Umbilical cord (tissue), 2 donors: ENCODE measurements around the gene CYTIP. TPM values are rescaled to one million over a fixed set of nuclear protein-coding genes. Genes with fewer than 3 reads are reported as not detected.
A peak's percentile ranks its signal among the peaks of the same experiment; 100 is the strongest.

Source experiments
- DNase-seq: peaks from one replicate; pipeline ENCODE4 v3.0.0-alpha.2; 2015; ENCODE audit warnings: low spot score
- total RNA-seq: library from RNA; depleted of rRNA; stranded (reverse); fragments of >200 nt; gene quantifications from one replicate; pipeline ENCODE4 v1.2.3, GENCODE V29; 2014; ENCODE audit warnings: low replicate concordance; ENCODE audit not compliant: insufficient read depth

Gene CYTIP
- total RNA-seq: 18.8 TPM

DNA sequence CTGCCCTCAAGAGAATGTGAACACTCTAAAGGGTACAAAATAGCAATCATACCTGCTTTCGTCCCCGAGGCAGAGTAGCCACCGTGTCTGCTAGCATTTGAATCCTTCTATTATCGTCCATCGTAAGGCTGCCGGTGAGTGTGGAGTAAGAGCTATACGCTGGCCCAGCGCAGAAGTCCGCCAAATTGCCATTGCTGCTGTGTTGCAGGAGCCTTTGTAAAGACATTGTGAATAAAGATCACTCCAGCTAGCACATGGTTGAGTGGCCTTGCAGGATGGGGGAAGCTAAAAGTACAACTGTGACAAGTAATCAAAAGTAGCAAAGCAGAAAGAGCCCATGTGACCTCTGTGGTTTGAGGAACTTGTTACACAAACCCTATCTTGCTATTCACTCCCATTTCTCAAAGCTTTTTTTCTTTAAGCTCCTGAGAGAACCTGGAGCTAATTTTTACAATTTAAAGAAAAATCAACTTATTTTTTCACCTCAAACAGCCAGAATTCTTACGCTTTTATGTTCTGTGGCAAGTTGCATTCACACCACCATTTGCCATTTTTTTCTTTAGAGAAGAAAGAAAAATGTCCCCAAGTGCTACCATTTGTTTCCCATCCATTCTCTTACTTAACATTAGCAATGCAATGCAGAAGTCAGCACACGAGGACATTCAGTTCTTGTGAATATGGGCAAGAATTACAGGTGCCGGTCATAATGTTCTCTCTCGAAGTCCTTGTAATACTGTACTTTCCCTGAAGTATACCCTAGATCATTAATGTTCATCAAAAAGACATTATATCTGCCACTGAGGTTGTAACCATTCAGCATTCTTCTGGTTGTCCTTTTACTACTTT lies at the start of gene CYTIP:
Gene CYTIP (minus strand): TSS at position 295 of the 846 bp plus-strand sequence. CDS start 69 bp downstream, at position 226.
- DNase-seq: peak; percentile 31

DNA sequence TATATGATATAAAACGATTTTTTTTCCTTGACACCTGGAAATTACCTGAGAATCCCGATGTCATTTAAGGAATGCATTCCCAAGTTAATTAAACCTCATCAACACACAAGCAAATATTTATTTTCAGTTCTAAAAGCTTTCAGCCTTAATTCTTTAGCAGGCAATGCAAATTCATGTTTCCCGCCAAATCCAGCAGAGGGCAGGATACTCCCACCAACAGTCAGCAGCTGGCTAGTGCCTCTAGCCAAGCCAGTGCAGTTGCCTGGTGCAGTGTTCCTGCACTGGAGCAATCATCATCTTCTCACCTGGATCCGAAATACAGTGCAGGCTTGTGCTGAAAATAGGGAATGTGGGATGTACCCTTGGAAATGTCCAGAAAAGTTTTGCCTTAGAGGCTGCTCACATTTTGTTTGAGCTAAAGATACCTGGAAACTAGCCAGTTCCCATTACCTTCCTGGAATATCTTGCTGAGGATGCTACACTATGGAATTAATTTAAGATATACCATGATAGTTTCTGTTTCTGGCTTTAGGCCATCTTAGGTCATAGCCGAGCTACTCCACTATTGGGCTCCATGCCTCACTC lies 48.4 kb upstream of the CYTIP start:
- peak; percentile 59 for DNase-seq

DNA sequence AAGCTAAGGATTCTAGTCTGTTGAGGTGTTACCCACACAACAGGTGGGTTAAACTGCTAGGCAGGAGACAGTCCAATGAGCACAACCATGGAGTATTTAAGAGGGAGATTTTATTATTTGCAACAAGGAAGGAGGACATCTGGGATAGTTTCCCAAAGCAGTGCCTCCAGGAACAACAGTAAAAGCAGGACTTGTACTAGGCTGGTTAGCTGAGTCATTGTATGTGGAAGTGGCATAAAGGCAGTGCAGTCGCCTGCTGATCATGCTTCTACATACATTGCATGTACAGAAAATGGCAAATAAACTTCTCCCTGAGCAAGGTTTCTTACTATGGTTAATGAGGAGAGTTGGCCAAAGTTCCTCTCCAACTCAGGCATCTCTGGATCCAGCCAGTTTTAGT lies 46.1 kb upstream of the CYTIP start:
- no peak for DNase-seq

DNA sequence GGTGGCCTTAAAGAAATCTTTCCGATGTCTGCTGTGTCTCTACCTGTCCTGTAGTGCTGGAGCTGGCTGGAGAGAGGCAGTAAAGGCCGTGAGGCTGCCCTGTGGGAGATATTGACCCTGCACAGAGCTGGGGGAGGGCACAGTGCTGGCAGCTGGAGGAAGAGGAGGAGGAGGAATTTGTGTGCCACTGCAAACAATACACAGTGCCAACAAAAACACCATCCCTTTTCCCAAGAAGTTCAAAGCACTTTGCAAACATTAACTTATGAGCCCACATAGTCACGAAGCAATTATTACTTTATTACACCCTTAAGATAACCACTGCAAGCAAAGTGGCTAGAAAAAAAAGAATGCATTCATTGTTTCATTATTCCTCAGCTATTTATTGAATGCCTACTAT lies 45.0 kb upstream of the CYTIP start:
- no peak for DNase-seq

DNA sequence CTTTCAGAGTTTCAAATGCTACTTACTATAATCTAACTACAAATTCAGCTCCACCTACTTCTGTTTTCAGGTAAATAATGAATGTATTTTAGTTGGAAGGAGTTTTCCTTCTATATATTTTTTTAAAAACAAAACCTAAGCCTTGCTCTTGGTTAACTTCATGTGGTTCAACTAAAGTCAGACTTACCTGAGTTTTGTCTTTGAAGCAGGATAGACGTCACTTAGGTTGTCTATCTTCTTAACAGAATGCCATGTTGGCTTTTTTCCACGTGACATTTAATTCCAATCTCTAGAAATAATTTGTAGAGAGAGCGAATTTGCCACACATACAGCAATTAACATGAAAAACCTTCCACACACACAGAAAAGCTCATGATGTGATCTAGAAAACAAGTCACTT lies 43.9 kb upstream of the CYTIP start:
- DNase-seq: no peak

DNA sequence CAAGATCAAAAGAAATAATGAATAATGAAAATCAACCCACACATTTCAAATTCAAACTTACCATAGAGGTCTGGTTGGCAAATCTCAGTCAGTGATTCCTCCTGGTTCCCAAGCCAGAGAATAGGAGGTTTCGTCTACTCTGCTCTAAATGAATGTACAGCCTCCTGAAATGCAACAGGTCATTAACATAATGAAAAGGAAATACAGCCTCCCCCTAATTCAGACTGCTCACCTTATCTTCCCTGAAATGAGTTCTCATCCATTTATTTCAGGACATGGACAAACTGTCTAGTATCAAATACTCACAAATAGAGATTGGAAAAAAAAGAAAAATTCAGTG lies 43.4 kb upstream of the CYTIP start:
- DNase-seq: no peak

DNA sequence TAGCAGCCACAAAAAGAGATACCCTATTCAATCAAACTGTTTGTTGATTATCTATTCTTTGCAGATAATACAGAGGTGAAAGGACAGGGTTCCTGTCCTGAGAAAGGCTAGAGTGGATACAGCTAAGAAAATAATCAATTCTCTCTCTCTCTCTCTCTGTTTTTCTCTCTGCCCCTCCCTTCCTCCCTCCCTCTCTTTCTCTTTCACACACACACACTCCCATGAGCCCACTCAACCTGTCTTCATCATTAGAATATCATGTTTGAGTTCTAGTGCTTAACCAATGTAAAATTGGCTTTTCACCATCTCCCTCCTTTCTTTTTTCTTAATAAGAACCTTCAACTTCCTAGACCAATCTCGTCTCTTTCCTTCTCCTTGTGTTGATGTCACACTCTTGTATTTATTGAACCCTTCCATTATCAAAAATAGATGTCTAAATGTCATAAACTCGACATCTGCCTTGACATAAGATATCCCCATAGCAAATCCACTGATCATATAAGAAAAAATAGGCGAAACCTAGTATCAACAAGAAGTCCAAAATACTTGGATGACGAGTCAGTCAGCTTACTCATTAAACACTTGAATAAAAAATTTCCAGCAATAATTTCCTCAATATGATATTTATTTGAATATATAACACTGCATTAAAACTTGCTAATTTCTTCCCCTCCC lies 42.8 kb upstream of the CYTIP start:
- DNase-seq: no peak

DNA sequence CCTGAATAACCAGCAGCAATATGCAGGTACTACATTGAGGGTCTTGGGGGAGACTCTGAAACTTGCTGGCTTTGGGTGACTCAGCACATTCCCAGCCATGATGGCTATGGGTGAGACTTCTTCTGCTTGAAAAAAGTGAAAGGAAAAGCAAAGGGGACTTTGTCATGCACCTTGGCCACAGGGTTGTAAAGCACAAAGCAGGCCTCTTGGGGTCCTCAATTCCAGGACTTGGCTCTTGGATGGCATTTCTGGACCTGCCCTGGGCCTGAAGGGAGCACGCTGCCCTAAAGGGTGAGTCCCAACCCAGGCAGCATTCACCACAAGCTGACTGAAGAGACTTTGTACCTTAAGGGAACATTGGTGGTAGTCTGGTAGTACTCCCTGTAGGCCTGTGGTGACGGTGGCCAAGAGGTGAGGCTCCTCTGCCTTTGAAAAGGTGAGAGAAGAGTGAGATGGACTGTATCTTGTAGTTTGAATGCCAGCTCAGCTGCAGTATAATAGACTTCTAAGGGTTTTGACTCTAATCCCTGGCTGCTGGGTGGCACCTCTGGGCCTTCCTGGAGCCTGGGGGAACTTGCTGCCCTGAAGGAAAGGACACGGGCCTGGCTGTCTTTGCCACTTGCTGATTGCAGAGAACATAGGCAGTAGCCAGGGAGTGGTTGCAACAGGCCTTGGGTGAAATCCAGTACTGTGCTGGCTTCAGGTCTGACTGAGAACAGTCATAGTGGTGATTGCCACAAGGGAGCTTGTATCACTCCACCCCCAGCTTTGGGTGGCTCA lies 36.5 kb upstream of the CYTIP start:
- no peak for DNase-seq

DNA sequence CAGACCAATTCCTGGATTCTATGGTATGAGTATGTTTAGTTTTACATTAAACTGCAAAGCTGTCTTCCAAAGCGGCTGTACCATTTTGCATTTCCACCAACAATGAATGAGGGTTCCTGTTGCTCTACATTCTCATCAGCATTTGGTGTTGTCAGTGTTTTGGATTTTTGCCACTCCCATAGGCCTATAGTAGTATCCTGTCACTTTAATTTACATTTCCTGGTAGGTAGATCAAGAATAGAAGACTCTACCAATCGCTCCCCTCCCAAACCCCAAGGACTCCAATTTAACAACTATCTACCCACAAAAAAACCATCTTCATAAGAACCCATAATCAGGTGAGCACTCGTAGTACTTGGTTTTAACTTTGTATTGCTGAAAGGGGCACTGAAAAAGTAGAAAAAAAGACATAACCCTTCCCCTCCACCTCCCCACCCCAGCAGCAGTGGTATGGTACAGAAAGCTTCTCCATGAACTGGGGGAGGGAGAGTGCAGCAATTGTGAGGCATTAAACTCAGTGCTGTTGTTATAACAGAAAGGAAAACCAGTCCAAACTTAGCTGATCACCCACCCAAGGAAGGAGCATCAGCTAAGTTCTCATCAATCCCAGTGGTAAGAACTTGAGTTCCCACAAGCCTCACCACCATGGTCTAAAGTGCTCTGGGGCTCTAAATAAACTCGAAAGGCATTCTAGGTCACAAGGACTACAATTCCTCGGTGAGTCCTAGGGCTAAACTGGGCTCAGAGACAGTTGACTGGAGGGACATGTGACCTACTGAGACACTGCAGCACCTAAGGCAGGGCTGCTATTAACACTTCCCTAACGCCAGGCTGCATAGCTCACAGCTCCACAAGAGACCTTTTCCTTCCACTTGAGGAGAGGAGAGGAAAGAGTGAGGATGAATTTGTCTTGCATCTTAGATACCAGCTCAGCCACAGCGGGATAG lies 35.5 kb upstream of the CYTIP start:
- no peak for DNase-seq

DNA sequence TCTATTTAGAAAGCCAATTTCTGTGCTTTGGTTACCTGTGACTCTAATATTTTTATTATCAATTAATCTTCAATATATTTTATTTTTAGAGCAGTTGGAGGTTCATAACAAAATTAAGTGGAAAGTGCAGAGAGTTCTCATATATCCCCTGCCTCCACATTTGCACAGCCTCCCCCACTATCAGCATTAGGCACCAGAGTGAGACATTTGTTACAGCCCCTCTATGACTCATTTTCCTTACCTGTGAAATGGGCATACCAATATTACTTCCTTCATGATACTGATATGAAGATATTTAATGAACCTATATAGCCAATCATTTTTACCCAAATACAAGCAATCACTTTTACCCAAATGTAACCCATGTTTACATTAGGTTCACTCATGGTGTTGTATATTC lies 34.0 kb upstream of the CYTIP start:
- DNase-seq: no peak

DNA sequence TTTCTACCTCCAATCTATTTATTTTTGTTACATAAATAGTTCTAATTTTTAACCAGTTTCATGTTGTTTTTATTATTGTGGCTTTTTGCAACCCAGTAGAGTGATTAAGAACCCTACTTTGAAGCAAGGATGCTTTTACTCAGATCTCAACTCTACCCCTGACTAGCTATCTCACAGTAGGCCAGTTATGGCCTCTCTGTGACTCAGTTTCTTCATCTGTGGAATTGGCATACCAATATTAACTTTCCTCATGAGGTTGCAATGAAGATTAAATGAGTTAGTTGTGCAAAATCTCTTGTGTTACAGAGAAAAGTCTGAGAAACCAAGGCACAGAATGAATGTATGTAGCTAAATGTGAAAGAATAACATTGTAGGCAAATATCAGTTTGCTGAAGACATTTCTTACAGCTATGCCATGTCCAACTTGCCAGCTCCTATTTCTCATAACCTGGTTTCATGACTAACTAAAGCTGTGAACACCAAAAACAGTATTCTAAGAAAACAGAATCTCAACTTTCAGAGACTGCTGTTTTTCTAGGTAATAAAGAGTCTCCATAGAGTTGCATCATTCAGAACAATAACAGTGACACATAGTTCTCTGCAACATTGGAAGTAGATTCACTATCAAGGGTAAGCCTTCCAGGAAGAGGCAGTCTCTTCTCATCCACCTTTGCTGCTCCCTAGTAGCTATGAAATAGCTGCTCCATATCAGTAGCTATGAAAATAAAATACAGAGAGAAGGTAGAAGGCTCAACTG lies 33.2 kb upstream of the CYTIP start:
- no peak for DNase-seq

DNA sequence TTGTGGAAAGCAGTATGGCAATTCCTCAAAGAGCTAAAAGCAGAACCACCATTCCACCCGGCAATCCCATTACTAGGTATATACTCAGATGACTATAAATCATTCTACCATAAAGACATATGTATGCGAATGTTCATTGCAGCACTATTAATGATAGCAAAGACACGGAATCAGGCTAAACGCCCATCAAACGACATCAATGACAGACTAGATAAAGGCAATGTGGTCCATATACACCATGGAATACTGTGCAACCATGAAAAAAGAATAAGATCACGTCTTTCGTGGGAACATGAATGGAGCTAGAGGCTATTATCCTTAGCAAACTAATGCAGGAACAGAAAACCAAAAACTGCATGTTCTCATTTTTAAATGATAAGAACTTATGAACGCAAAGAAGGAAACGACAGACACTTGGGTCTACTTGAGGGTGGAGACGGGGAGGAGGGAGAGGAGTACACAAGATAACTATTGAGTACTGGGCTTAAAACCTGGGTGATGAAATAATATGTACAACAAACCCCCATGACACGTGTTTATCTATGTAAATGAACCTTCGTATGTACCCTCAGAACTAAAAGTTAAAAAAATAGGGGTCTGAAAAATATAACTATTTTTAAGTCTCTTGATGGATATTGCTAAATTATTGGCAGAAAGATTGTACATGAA lies 32.0 kb upstream of the CYTIP start:
- DNase-seq: no peak

DNA sequence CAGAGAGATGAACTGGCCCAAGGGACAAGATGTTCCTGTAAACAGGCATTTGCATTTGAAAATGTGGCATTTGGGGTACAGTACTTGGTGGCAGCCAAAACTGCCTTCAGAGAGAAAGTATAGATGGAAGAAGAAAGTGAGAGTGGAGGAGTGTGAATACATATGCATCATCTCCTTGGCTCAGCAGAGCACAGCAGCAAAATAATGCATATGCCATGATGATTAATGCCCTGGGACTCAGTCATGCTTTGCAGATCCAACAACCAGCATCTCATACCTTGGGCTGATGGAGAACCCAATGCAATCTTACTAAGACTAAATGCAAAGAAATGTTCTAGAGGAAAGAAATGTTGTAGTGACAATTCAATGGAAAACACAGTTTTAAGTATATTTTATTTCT lies 29.7 kb upstream of the CYTIP start:
- no peak for DNase-seq

DNA sequence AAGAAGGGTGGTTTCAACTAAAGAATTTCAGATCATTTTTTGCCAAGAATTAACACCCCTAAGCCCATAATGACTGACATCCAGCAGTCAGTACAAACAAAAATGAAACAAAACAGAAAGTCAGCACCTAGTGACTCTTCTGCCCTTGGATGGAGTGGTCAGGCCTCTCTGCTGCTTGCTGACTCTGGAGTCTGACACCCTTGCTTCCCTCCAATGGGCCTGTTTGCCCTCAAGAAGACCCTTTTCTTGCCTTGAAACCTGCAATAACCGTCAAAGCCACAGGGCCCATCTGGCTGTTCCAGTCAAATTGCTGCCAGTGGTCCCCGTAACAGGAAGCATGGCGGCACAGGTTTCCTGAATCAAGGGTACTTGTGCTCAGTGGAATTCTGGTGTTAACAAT lies 27.2 kb upstream of the CYTIP start:
- no peak for DNase-seq

DNA sequence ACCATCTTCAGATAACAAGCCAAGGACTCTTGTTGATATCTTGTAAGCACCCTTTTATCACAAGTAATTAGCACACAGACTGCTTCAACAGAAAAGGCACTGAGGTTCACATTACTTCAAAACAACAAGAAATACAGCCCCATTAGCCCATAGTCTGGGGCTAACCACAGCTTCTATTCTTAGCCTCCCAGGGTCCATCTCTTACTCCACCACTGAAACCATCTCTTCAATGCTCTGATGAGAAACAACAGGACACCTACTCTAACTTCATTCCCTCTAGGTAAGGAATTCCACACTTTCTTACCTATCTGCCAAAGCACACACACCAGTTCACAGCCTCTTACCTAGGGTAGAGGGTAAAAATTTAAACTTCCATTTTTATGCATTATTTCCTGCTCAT lies 26.4 kb upstream of the CYTIP start:
- DNase-seq: no peak

DNA sequence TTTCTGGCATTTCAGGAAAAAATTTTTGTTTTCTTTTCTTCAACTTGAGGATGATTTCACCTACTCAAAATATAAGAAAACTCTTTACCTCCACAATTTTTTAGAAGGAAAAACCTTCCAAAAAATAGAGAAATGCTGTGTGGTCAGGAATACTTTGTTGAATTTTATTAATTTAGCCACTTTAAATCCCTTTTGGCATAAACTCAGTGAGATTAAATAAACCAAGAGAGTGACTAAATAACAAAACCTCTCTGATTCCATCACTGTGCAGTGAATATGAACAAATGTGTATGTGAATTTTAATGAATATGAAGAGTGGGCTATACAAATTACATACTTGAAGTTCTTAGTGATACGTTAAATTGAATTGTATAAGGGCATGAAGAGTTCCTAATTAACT lies 25.8 kb upstream of the CYTIP start:
- DNase-seq: no peak

DNA sequence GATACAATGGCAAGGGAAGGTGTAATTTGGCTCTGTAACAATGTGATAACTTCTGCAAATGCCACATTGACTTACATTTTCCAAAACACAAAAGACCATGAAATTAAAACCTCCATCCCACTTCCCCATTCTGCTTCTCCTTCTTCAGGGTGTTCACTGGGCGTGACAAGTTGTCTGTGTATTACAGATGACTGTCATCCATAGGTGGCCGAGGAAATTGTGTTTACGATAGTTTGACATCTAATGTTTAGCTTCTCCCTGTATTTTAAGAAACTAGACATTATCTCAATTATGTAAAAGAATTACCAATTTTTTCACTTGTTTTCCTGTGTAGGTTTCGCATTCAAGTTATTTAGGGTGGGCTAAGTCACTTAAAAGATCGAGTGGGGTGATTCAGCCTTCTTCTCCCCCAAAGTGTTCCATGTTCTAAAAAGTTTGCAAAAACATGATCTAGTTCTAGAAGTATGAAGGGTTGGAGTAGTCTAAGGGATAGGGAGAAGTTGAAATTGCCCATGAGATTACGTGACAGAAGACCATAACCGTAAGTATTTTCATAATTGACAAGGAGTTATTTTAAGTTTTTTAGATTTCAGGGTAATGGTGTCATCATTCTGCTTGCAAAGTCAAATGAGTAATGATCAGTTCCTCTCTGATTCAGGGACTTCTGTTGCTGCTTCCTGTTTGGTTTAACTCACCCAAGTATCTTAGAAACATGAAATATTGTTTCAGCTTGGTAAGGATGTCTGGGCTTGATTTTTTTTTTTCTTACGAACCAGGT lies 25.2 kb upstream of the CYTIP start:
- peak; percentile 15 for DNase-seq

DNA sequence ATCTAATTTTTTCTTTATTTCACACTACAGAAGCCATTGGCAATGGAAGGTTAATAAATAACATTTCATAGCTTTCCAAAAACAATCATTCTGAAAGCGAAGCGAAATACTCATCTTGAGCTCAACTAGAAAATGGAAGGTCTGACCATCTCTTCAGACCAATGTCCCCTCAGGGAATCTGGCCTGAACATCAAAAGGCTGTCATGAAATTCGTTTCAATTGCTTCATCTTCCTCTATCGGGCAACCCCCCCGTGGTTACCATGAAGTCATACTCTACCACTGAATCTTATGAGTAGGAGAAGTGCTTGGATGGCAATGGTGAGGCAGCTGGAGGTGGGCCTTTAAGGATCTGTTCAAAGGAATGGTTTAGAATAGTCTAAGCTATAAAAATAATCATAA lies 22.9 kb upstream of the CYTIP start:
- no peak for DNase-seq

DNA sequence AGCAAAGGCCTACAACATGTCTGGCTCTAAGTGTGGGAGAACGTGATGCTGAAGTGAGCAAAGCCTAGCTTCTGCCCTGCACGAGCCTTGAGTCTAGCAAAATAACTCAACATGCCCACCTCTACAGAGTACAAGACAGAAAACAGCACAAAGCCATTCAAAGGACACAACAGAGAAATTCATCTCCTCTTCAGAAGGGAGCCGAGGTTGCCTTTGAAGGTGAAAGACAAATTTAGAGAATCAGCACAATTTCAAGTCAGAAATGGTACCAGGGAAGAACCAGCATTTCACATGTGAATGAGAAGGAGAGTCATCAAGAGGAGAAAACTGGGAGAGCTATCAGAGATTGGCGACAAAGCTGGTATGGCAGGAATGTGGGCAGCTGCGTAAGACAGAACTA lies 21.7 kb upstream of the CYTIP start:
- no peak for DNase-seq
